A549 (cell line): ENCODE measurements around the gene GORASP2.

Experiments
- HDAC2 ChIP-seq: fragments of 200-600 bp; sonication (generic); IDR thresholded peaks from 2 replicates; pipeline ENCODE4 v1.6.1; 2016
- HOXA7 ChIP-seq: fragments of 250-450 bp; sonication (Bioruptor Pico); IDR thresholded peaks from 2 replicates; pipeline ENCODE4 v1.5.0; 2020; ENCODE audit warnings: mild to moderate bottlenecking, moderate library complexity
- PHF8 ChIP-seq: fragments of 200-600 bp; sonication (generic); IDR thresholded peaks from 2 replicates; pipeline ENCODE4 v1.6.1; 2016; ENCODE audit warnings: low read depth, mild to moderate bottlenecking, antibody characterized with exemption, moderate library complexity, borderline replicate concordance
- ZNF302 ChIP-seq: fragments of 250-450 bp; sonication (Bioruptor Pico); IDR thresholded peaks from 2 replicates; pipeline ENCODE4 v1.9.0; 2021; ENCODE audit warnings: inconsistent platforms, mild to moderate bottlenecking, moderate library complexity
- TF ChIP-seq, protein P1 (sequence below): fragments of >200 bp; sonication (Bioruptor Twin); formaldehyde crosslinking; IDR thresholded peaks from 3 replicates; pipeline ENCODE4 v1.5.1; 2016
- TF ChIP-seq, protein P2 (sequence below): fragments of 450-650 bp; IDR thresholded peaks from 2 replicates; pipeline ENCODE4 v1.6.1; 2014; ENCODE audit warnings: antibody characterized with exemption

DNA sequence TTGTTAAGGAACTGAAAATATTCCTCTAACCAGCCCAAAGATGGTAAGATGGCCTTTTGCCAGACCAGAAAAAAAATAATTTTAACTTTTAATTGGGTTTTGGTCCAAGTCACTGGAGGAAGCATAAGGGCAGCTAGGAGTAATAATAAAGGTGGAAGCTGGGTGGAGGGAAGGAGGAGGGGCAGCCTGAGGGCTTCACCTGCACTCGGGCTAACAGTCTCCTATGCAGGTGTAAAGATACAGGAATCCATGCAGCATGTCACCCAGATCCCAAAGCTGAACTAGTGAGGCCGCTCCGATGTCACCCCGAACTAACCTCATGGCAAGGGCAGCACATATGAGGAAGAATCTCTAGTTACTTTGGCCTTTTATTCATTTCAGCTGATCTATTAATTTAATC is 37.2 kb upstream of the GORASP2 start:
- TF ChIP-seq, protein P1, sequence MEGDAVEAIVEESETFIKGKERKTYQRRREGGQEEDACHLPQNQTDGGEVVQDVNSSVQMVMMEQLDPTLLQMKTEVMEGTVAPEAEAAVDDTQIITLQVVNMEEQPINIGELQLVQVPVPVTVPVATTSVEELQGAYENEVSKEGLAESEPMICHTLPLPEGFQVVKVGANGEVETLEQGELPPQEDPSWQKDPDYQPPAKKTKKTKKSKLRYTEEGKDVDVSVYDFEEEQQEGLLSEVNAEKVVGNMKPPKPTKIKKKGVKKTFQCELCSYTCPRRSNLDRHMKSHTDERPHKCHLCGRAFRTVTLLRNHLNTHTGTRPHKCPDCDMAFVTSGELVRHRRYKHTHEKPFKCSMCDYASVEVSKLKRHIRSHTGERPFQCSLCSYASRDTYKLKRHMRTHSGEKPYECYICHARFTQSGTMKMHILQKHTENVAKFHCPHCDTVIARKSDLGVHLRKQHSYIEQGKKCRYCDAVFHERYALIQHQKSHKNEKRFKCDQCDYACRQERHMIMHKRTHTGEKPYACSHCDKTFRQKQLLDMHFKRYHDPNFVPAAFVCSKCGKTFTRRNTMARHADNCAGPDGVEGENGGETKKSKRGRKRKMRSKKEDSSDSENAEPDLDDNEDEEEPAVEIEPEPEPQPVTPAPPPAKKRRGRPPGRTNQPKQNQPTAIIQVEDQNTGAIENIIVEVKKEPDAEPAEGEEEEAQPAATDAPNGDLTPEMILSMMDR: no peak
- TF ChIP-seq, protein P2, sequence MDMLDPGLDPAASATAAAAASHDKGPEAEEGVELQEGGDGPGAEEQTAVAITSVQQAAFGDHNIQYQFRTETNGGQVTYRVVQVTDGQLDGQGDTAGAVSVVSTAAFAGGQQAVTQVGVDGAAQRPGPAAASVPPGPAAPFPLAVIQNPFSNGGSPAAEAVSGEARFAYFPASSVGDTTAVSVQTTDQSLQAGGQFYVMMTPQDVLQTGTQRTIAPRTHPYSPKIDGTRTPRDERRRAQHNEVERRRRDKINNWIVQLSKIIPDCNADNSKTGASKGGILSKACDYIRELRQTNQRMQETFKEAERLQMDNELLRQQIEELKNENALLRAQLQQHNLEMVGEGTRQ: no peak
- TF ChIP-seq HDAC2 (no peak), ZNF302 (CRISPR knock-in tag) (no peak), PHF8 (no peak), HOXA7 (CRISPR knock-in tag) (no peak)
